ENCODE results near the gene DZIP3.

GRCh38 chr3:108629974-108630373 is 40.5 kb downstream of the DZIP3 start:
- TF ChIP-seq POLR2A (IDR thresholded peaks at IDR 0.05) (no peak), CTCF (IDR thresholded peaks at IDR 0.05) (no peak), EP300 (IDR thresholded peaks at IDR 0.05) (no peak)
